HG02870 (cell line): ENCODE measurements around the gene TIMM29.

ENCODE experiments used
- ATAC-seq: cut with Tn5 transposase; IDR thresholded peaks from one replicate; pipeline ENCODE4 v1.9.1; 2021; ENCODE audit warnings: mild to moderate bottlenecking, moderate library complexity; ENCODE audit not compliant: unreplicated experiment

The TIMM29 gene

DNA sequence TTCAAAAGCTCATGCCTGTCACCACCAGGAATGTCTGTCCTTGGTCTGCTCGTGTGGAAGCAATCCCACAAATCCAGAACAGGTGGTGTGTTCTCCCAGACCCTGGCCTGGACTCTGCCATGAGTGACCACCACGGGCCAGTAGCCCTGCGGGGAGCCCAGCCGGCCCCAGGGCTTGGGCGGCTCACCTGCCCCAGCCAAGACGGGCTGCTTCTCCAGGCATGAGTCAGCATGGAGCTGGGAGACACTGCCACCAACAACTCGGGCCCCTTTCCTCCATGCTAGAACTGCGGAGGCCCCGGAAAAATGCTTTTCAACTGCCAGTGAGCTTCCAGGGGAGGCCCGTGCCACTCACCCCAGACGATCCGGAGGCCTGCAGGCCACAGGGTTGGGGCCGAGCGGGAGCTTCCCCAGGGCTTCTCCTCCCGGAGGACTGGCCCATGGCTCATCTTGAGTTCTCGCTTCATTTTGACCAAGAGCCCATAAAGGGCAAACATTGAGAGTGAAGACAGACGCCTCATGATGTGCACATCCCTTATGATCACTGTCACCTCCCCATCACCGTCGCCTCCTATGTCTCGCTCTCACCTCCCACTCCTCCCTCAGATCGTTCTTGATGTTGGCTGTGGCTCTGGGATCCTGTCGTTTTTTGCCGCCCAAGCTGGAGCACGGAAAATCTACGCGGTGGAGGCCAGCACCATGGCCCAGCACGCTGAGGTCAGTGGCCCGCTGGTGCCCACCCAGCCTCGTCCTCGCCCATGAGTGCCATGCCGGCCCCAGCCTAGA lies 16.8 kb upstream of the TIMM29 start:
- no peak for ATAC-seq

- ATAC-seq = no peak
Observed at GRCh38 chr19:10912619-10913018, 16.0 kb upstream of the TIMM29 start.

GRCh38 chr19:10913716-10914340 lies 14.8 kb upstream of the TIMM29 start:
- no peak for ATAC-seq

GRCh38 chr19:10915130-10916091 lies 13.2 kb upstream of the TIMM29 start:
- no peak for ATAC-seq

GRCh38 chr19:10916602-10917001 lies 12.0 kb upstream of the TIMM29 start:
- ATAC-seq = no peak

DNA sequence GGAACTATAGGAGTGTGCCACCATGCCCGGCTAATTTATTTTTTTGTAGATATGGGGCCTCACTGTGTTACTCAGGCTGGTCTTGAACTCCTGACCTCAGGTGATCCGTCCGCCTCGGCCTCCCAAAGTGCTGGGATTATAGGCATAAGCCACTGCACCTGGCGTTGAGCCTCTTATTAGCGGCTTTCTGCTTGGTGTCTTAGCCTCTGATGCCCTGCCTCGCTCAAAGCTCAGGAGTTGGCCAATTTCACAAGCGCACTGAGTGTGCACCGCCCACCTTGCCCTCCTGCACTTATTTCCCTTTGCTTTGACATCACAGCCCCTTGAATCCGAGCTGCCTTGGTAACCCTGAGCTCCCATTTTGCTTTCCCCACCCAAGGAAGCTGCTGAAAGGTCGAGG lies 10.3 kb upstream of the TIMM29 start:
- no peak for ATAC-seq

DNA sequence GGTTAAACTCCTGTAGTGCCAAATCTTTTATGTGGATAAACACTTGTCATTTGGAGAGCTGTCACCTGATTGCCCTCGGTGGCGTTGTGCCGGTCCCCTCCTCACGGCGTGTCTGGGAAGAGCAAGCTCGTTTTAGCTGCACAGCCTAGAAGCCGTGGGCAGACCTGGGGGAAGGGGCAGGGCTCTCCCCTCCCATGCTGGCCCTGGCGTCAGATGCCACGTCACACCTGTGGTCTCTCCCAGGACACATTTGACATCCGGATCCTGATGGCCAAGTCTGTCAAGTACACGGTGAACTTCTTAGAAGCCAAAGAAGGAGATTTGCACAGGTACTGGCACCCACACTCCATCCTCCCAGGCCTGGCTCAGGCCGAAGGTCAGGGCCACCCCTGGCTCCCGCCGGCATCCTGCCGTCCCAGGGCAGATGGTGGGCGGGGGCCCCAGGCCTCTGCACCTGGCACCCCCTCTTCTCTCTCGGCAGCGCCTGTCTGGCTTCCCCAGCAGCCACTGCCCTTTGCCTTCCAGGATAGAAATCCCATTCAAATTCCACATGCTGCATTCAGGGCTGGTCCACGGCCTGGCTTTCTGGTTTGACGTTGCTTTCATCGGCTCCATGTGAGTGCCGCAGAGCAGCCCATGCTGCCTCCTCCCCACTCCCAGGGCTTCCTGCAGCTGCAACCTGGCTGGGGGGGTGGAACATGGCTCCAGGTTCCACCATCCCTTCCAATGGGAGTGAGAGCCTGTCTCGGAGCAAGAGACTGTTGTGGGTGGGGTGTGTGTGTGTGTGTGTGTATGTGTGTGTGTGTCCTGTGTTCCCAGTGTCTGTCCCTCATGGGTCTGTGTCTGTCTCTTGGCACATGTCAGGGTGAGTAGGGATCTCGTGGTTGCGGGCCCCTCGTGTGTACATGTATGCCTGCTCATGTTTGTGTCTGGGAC lies 9.0 kb upstream of the TIMM29 start:
- no peak for ATAC-seq

DNA sequence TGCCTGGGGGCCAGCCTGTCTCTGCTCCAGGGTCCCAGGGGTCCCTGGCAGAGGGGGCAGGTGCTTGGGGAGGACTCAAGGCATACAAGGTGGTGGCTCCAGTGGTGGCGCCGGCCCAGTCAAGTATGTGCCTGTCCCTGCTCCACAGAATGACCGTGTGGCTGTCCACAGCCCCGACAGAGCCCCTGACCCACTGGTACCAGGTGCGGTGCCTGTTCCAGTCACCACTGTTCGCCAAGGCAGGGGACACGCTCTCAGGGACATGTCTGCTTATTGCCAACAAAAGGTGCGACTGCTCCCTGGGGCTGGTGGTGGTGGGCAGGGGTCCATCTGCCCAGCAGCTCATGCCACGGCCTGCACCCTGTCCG lies 8.3 kb upstream of the TIMM29 start:
- no peak for ATAC-seq

- no peak for ATAC-seq
Observed at GRCh38 chr19:10920781-10921180, 7.8 kb upstream of the TIMM29 start.

GRCh38 chr19:10921199-10921909 lies 7.3 kb upstream of the TIMM29 start:
- no peak for ATAC-seq

GRCh38 chr19:10921910-10922637 lies 6.5 kb upstream of the TIMM29 start:
- ATAC-seq = no peak

DNA sequence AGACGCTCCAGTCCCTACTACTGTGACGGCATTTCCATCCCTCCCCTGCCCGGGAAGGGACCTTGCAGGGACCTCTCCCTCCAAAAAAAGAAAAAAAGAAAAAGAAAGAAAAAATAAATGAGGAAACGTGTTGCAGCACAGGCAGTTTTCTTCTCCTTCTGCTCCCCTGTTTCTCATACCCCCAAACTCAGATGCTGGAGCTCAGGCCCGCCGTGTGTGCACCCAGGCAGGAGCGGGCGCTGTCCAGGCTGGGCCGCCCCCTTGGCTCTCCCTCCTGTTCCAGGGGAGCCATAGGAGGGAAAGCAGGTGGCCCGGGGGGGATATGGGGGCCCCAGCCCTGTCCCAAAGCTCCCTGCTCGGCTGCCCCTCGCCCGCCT lies 6.0 kb upstream of the TIMM29 start:
- ATAC-seq = no peak

GRCh38 chr19:10923260-10924112 lies 5.1 kb upstream of the TIMM29 start:
- no peak for ATAC-seq

DNA sequence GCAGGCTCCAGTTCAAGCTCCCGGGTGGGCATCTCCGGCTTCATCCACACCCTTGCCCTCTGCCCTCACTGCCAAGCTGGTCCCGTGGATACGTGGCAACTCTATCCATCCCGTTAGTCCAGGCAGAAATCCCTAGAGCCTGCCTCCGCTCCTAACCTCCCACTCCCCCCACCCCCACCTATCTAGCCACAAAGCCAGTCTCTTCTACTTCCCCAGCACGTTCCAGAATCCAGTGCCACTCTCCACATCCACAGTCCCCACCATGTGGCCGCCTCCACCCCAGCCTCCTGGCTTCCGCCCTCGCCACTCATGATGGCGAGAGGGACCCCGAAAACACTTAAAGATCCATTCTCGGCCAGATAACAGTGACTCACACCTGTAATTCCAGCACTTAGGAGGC lies 4.0 kb upstream of the TIMM29 start:
- ATAC-seq = no peak

DNA sequence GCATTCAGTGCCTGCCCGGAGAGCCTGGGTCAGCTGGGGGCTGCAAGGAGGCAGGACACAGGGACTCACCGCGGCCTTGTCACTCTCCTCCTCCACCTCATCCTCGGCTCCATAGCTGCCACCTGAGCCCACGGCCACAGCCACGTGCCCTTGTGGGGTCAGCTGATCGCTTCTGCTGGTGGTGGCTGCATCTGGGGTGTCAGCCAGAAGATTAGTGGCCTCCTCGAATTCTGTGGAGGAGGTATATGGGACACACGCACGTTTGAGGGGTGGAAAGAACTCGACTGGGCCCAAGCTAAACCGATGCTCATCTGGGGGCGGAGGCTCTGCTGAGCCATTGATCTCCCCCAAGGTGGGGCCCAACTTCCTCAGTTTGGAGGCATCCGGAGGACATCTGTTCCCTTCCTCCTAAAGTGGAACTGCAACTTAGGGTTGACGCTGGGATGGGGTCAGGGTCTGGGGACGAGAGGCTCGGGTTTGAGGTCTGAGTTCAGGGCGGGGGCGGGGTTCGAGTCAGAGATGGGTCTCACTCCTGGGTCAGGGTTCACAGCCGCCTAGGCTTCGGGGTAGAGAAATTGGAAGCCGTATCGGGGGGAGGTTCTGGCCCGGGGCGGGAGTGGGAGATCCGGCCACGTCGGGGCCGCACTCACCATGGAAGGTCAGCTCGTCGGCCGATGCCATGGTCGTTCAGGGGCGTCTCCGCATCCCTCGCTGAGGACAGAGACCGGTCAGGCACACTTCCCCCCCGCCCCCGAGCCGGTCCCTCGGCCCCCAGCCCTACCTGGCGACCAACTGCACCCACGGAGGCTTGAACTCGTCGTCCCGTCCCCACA lies 665 bp upstream of the TIMM29 start:
- ATAC-seq = no peak

DNA sequence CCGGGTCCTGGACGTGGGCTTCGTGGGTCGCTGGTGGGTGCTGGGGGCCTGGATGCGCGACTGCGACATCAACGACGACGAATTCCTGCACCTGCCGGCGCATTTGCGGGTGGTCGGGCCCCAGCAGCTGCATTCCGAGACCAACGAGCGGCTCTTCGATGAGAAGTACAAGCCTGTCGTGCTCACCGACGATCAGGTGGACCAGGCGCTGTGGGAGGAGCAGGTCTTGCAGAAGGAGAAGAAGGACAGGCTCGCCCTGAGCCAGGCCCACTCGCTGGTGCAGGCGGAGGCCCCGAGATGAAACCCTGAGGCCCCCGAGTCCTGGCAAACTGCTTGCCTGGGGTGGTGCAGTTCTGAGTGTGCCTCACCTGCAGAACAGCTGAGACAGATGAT lies 787 bp downstream of the TIMM29 start:
- ATAC-seq = no peak

DNA sequence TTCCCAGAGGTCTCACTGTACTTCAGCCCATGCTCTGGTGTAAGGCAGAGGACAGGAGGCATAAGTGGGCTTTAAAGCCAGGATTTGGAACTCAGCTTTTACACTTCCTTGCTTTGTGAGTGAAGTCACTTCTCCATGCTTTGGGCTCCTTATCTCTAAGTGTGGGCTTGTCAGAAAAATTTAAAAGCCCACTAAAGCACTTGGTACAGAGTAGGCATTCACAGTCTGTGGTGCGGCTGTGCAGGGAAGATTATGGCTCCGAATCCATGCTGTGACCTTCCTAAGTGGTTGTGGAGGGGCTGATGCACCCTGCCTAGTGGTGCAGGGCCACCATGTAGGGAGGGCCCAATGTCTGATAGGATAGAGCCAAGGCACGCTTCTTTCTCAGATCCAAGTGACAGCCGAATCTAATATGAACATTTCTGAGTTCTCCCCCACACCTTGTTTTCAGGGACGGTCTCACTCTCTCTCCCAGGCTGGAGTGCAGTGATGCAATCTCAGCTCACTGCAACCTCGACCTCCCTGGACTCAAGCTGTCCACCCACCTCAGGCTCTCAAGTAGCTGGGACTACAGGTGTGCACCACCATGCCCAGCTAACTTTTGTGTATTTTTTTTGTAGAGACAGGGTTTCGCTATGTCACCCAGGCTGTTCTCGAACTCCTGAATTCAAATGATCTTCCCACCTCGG lies 6.9 kb downstream of the TIMM29 start:
- no peak for ATAC-seq
